Retina (tissue), 1 donor: Measurements from ENCODE around the gene APP.
"Not testable (repeated sequence)": the region's sequence is repeated elsewhere in the genome, so short reads cannot be mapped to it uniquely, and the experiment has no call there.

ENCODE experiments used
- DNase-seq: peaks from one replicate; pipeline ENCODE4 v3.0.0-alpha.2; 2016

Gene APP

GRCh38 chr21:26060335-26061115 lies 110.0 kb downstream of the APP start:
- DNase-seq, result no peak

GRCh38 chr21:26057477-26058170 lies 112.9 kb downstream of the APP start:
- DNase-seq, result no peak

GRCh38 chr21:26055841-26056264 lies 114.7 kb downstream of the APP start:
- no peak for DNase-seq

- DNase-seq, result no peak
These were observed 115.6 kb downstream of the APP start for GRCh38 chr21:26055010-26055409.

- no peak for DNase-seq
These were observed 118.5 kb downstream of the APP start for GRCh38 chr21:26052057-26052456.

GRCh38 chr21:26050857-26051256 lies 119.7 kb downstream of the APP start:
- no peak for DNase-seq

- no peak for DNase-seq
These were observed 120.8 kb downstream of the APP start for GRCh38 chr21:26049803-26050202.

- no peak for DNase-seq
These were observed 123.1 kb downstream of the APP start for GRCh38 chr21:26047279-26047967.

- no peak for DNase-seq
These were observed 126.7 kb downstream of the APP start for GRCh38 chr21:26043891-26044290.

- no peak for DNase-seq
These were observed 128.2 kb downstream of the APP start for GRCh38 chr21:26042181-26042876.

GRCh38 chr21:26041431-26042180 lies 129.0 kb downstream of the APP start:
- DNase-seq, result no peak

- no peak for DNase-seq
These were observed 133.7 kb downstream of the APP start for GRCh38 chr21:26036916-26037315.

- no peak for DNase-seq
These were observed 138.3 kb downstream of the APP start for GRCh38 chr21:26032263-26032662.

GRCh38 chr21:26028183-26028582 lies 142.4 kb downstream of the APP start:
- no peak for DNase-seq

GRCh38 chr21:26027696-26028095 lies 142.9 kb downstream of the APP start:
- DNase-seq, result no peak

- DNase-seq, result no peak
These were observed 144.7 kb downstream of the APP start for GRCh38 chr21:26025536-26026512.

GRCh38 chr21:26023406-26023805 lies 147.2 kb downstream of the APP start:
- not testable (repeated sequence) for DNase-seq

- DNase-seq, result not testable (repeated sequence)
These were observed 147.8 kb downstream of the APP start for GRCh38 chr21:26022598-26023337.

- DNase-seq, result no peak
These were observed 150.1 kb downstream of the APP start for GRCh38 chr21:26020510-26020909.

GRCh38 chr21:26020081-26020480 lies 150.5 kb downstream of the APP start:
- DNase-seq, result no peak
